ENCODE measurements around the gene NDUFB5.

- TF ChIP-seq EZH2phosphoT487 (conservative IDR thresholded peaks at IDR 0.05; ENCODE audit: low read length) = no peak
- TF ChIP-seq, protein P1, sequence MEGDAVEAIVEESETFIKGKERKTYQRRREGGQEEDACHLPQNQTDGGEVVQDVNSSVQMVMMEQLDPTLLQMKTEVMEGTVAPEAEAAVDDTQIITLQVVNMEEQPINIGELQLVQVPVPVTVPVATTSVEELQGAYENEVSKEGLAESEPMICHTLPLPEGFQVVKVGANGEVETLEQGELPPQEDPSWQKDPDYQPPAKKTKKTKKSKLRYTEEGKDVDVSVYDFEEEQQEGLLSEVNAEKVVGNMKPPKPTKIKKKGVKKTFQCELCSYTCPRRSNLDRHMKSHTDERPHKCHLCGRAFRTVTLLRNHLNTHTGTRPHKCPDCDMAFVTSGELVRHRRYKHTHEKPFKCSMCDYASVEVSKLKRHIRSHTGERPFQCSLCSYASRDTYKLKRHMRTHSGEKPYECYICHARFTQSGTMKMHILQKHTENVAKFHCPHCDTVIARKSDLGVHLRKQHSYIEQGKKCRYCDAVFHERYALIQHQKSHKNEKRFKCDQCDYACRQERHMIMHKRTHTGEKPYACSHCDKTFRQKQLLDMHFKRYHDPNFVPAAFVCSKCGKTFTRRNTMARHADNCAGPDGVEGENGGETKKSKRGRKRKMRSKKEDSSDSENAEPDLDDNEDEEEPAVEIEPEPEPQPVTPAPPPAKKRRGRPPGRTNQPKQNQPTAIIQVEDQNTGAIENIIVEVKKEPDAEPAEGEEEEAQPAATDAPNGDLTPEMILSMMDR (IDR thresholded peaks at IDR 0.05; ENCODE audit: insufficient read depth, low read length, poor library complexity, severe bottlenecking) = no peak
These were observed 4.5 kb downstream of the NDUFB5 start for GRCh38 chr3:179608931-179609720.
